K562 (cell line): ENCODE results near the gene ECM1. TPM values are rescaled to one million over a fixed set of nuclear protein-coding genes. Genes with fewer than 3 reads are reported as not detected.

ENCODE experiments used
- BDP1 ChIP-seq: IDR thresholded peaks from 3 replicates; pipeline ENCODE4 v1.6.1; 2011; ENCODE audit not compliant: insufficient read length, insufficient read depth
- CLOCK ChIP-seq: fragments of 250-450 bp; sonication (Bioruptor Pico); IDR thresholded peaks from 2 replicates; pipeline ENCODE4 v1.4.0; 2020; ENCODE audit warnings: mild to moderate bottlenecking, moderate library complexity, borderline replicate concordance
- E2F5 ChIP-seq: sonication (generic); formaldehyde crosslinking; IDR thresholded peaks from 2 replicates; pipeline ENCODE4 v1.8.0; 2022; ENCODE audit warnings: mild to moderate bottlenecking, missing genetic modification reagents
- FOXA1 ChIP-seq: fragments of 450-650 bp; IDR thresholded peaks from 2 replicates; pipeline ENCODE4 v1.6.1; 2016; ENCODE audit warnings: mild to moderate bottlenecking, borderline replicate concordance
- GATAD2B ChIP-seq: fragments of 450-650 bp; IDR thresholded peaks from 2 replicates; pipeline ENCODE4 v1.6.1; 2017; ENCODE audit warnings: mild to moderate bottlenecking, borderline replicate concordance
- GTF2A2 ChIP-seq: IDR thresholded peaks from 2 replicates; pipeline ENCODE4 v1.6.1; 2016; ENCODE audit warnings: mild to moderate bottlenecking, missing genetic modification characterization, missing compliant biosample characterization
- HMBOX1 ChIP-seq: sonication (generic); IDR thresholded peaks from 2 replicates; pipeline ENCODE4 v1.6.1; 2016
- KLF1 ChIP-seq: fragments of 450-650 bp; IDR thresholded peaks from 2 replicates; pipeline ENCODE4 v1.6.1; 2016; ENCODE audit warnings: missing genetic modification characterization, missing compliant biosample characterization
- KLF16 ChIP-seq: IDR thresholded peaks from 2 replicates; pipeline ENCODE4 v1.6.1; 2016; ENCODE audit warnings: antibody characterized with exemption
- MBD2 ChIP-seq: sonication (generic); IDR thresholded peaks from 2 replicates; pipeline ENCODE4 v1.6.1; 2016; ENCODE audit warnings: low read depth, borderline replicate concordance
- MCM5 ChIP-seq: fragments of 450-650 bp; IDR thresholded peaks from 2 replicates; pipeline ENCODE4 v1.6.1; 2016; ENCODE audit warnings: low read depth
- MTA1 ChIP-seq: fragments of 450-650 bp; IDR thresholded peaks from 2 replicates; pipeline ENCODE4 v1.6.1; 2017; ENCODE audit warnings: borderline replicate concordance
- MTA3 ChIP-seq: fragments of 450-650 bp; formaldehyde crosslinking; IDR thresholded peaks from 2 replicates; pipeline ENCODE4 v1.6.1; 2017; ENCODE audit warnings: mild to moderate bottlenecking, borderline replicate concordance
- MYNN ChIP-seq, 2 experiments: sonication (generic); formaldehyde crosslinking in 1 of 2; IDR thresholded peaks; 2 replicates each; pipeline versions ENCODE4 v1.5.0 to v1.6.1; 2016 to 2020; ENCODE audit warnings: antibody characterized with exemption in 1 of 2, missing genetic modification reagents in 1 of 2
- NCOA1 ChIP-seq: fragments of 450-650 bp; IDR thresholded peaks from 2 replicates; pipeline ENCODE4 v1.6.1; 2016; ENCODE audit warnings: low read depth
- NFE2 ChIP-seq: IDR thresholded peaks from 2 replicates; pipeline ENCODE4 v1.6.1; 2014; ENCODE audit warnings: antibody characterized with exemption, low read depth
- RBM22 ChIP-seq: fragments of 200-400 bp; formaldehyde crosslinking; IDR thresholded peaks from 2 replicates; pipeline ENCODE4 v1.6.1; 2018; ENCODE audit warnings: low read length, low read depth; ENCODE audit not compliant: poor library complexity, severe bottlenecking
- SIX5 ChIP-seq, 2 experiments: IDR thresholded peaks; 2 replicates each; pipeline ENCODE4 v1.6.1; 2011; ENCODE audit warnings: low read length in 2 of 2, borderline replicate concordance in 1 of 2, low read depth in 1 of 2, mild to moderate bottlenecking in 1 of 2, moderate library complexity in 1 of 2; ENCODE audit not compliant: insufficient read depth in 1 of 2
- SP1 ChIP-seq: sonication (generic); formaldehyde crosslinking; IDR thresholded peaks from 2 replicates; pipeline ENCODE4 v1.8.1; 2022; ENCODE audit warnings: mild to moderate bottlenecking, missing genetic modification reagents
- ZBTB2 ChIP-seq: fragments of 450-650 bp; IDR thresholded peaks from 2 replicates; pipeline ENCODE4 v1.6.1; 2016; ENCODE audit warnings: antibody characterized with exemption
- ZNF121 ChIP-seq: sonication (generic); formaldehyde crosslinking; conservative IDR thresholded peaks from 2 replicates; pipeline ENCODE4 v1.8.0; 2022; ENCODE audit warnings: missing genetic modification reagents
- ZNF408 ChIP-seq: fragments of 250-450 bp; sonication (Bioruptor Pico); IDR thresholded peaks from 2 replicates; pipeline ENCODE4 v1.4.0; 2020; ENCODE audit warnings: low read depth, mild to moderate bottlenecking, moderate library complexity
- ZNF561 ChIP-seq: fragments of 450-650 bp; formaldehyde crosslinking; conservative IDR thresholded peaks from 2 replicates; pipeline ENCODE4 v1.4.0; 2020; ENCODE audit warnings: mild to moderate bottlenecking, moderate library complexity
- ZNF583 ChIP-seq: fragments of 250-450 bp; sonication (Bioruptor Pico); IDR thresholded peaks from 2 replicates; pipeline ENCODE4 v1.4.0; 2020
- polyA plus RNA-seq, 8 experiments: library from polyadenylated mRNA; depleted of rRNA in 4 of 8; stranded (reverse) in 5 of 8; unstranded in 3 of 8; fragments of >200 nt; fragmentation: Nextera tagmentation in 2 of 8; fragmentation: Illumina TruSeq in 1 of 8; extraction: Ambion mirVana in 2 of 8; extraction: Trizol in 1 of 8; gene quantifications; 2 replicates each; pipeline versions ENCODE4 v1.2.1 to v1.2.3, GENCODE V29; 2011 to 2014; ENCODE audit warnings: inconsistent platforms in 1 of 8, missing spikeins in 1 of 8
- total RNA-seq, 7 experiments: library from RNA; depleted of rRNA in 6 of 7; stranded (reverse); fragments of >200 nt in 6 of 7; fragmentation: Illumina TruSeq in 2 of 7; extraction: Trizol in 2 of 7; gene quantifications; 2 replicates each; pipeline versions ENCODE4 v1.2.1 to v1.2.3, GENCODE V29; 2011 to 2021; ENCODE audit warnings: low replicate concordance in 1 of 7

Gene ECM1
- total and polyA plus RNA-seq, 9 of the 15 experiments (the other 6 are each of a cell fraction or from before 2014, with no cell fraction given) = 6.6 to 52.2 (median 12.8) TPM

GRCh38 chr1:150515328-150516049, 7.6 kb downstream of the ECM1 start, which contains the start of gene FALEC (continued):
- TF ChIP-seq KLF1 (no peak), ZNF408 (CRISPR knock-in tag) (no peak), ZNF121 (CRISPR knock-in tag) (no peak), GTF2A2 (tag) (no peak), NFE2 (no peak), MTA3 (no peak; the same call in 1 of the 2 replicates), BDP1 (no peak), ZNF583 (CRISPR knock-in tag) (0 out of 2 replicates have a peak, but pooled peaks have one; percentile 74), MBD2 (no peak), GATAD2B (no peak), RBM22 (no peak), CLOCK (no peak), FOXA1 (no peak), ZBTB2 (peak; percentile 90), MTA1 (no peak), MCM5 (no peak), ZNF561 (CRISPR knock-in tag) (no peak), NCOA1 (no peak), HMBOX1 (no peak), E2F5 (CRISPR knock-in tag) (no peak), MYNN (IDR thresholded peaks at IDR 0.05) (no peak), MYNN (CRISPR knock-in tag; IDR thresholded peaks at IDR 0.05) (no peak), KLF16 (no peak), SIX5 (IDR thresholded peaks at IDR 0.05; ENCODE audit: borderline replicate concordance in 1 of 2, insufficient read depth in 1 of 2, low read depth in 1 of 2, low read length in 2 of 2) (no peak), SP1 (CRISPR knock-in tag) (0 out of 2 replicates have a peak, but pooled peaks have one; percentile 7)
